K562 (cell line): ENCODE data around the gene HOTAIR. TPM values are rescaled to one million over a fixed set of nuclear protein-coding genes. Genes with fewer than 3 reads are reported as not detected.

ENCODE experiments used
- ELF1 ChIP-seq: fragments of 200-800 bp; sonication (Bioruptor generic); IDR thresholded peaks from 2 replicates; pipeline ENCODE4 v1.6.1; 2016; ENCODE audit warnings: missing genetic modification characterization, missing compliant biosample characterization
- GTF2A2 ChIP-seq: IDR thresholded peaks from 2 replicates; pipeline ENCODE4 v1.6.1; 2016; ENCODE audit warnings: mild to moderate bottlenecking, missing genetic modification characterization, missing compliant biosample characterization
- JUNB ChIP-seq: fragments of 450-650 bp; formaldehyde crosslinking; conservative IDR thresholded peaks from 2 replicates; pipeline ENCODE4 v1.4.0; 2020; ENCODE audit warnings: mild to moderate bottlenecking
- MCM5 ChIP-seq: fragments of 450-650 bp; IDR thresholded peaks from 2 replicates; pipeline ENCODE4 v1.6.1; 2016; ENCODE audit warnings: low read depth
- MCM7 ChIP-seq, 2 experiments: fragments of 450-650 bp; IDR thresholded peaks; 2 replicates each; pipeline ENCODE4 v1.6.1; 2016 to 2018
- NUFIP1 ChIP-seq: fragments of 450-650 bp; IDR thresholded peaks from 2 replicates; pipeline ENCODE4 v1.6.1; 2018; ENCODE audit not compliant: partially characterized antibody
- PTBP1 ChIP-seq: fragments of 200-400 bp; formaldehyde crosslinking; IDR thresholded peaks from 2 replicates; pipeline ENCODE4 v1.6.1; 2017; ENCODE audit warnings: low read depth, low read length
- SMARCC2 ChIP-seq: fragments of 450-650 bp; IDR thresholded peaks from 2 replicates; pipeline ENCODE4 v1.6.1; 2017; ENCODE audit warnings: antibody characterized with exemption, moderate library complexity, mild to moderate bottlenecking, low read depth
- SP1 ChIP-seq: sonication (generic); formaldehyde crosslinking; IDR thresholded peaks from 2 replicates; pipeline ENCODE4 v1.8.1; 2022; ENCODE audit warnings: mild to moderate bottlenecking, missing genetic modification reagents
- ZKSCAN1 ChIP-seq: fragments of 150-350 bp; IDR thresholded peaks from 2 replicates; pipeline ENCODE4 v1.6.1; 2016; ENCODE audit warnings: low read depth, low read length
- ZNF224 ChIP-seq: sonication (generic); formaldehyde crosslinking; IDR thresholded peaks from 2 replicates; pipeline ENCODE4 v1.8.0; 2022; ENCODE audit warnings: mild to moderate bottlenecking, missing genetic modification reagents
- polyA plus RNA-seq, 8 experiments: library from polyadenylated mRNA; depleted of rRNA in 4 of 8; stranded (reverse) in 5 of 8; unstranded in 3 of 8; fragments of >200 nt; fragmentation: Nextera tagmentation in 2 of 8; fragmentation: Illumina TruSeq in 1 of 8; extraction: Ambion mirVana in 2 of 8; extraction: Trizol in 1 of 8; gene quantifications; 2 replicates each; pipeline versions ENCODE4 v1.2.1 to v1.2.3, GENCODE V29; 2011 to 2014; ENCODE audit warnings: inconsistent platforms in 1 of 8, missing spikeins in 1 of 8
- total RNA-seq, 7 experiments: library from RNA; depleted of rRNA in 6 of 7; stranded (reverse); fragments of >200 nt in 6 of 7; fragmentation: Illumina TruSeq in 2 of 7; extraction: Trizol in 2 of 7; gene quantifications; 2 replicates each; pipeline versions ENCODE4 v1.2.1 to v1.2.3, GENCODE V29; 2011 to 2021; ENCODE audit warnings: low replicate concordance in 1 of 7
- TF ChIP-seq, protein P1 (sequence below), 3 experiments: fragments of 200-800 bp in 1 of 3; sonication (Bioruptor generic) in 1 of 3; sonication (generic) in 1 of 3; formaldehyde crosslinking in 1 of 3; IDR thresholded peaks; 2 replicates each; pipeline versions ENCODE4 v1.6.1 to v1.8.0; 2016 to 2022; ENCODE audit warnings: mild to moderate bottlenecking in 2 of 3, missing compliant biosample characterization in 2 of 3, missing genetic modification characterization in 2 of 3, missing genetic modification reagents in 1 of 3

The HOTAIR gene
- total and polyA plus RNA-seq, 9 of the 15 experiments (the other 6 are each of a cell fraction or from before 2014, with no cell fraction given), result 0.04 TPM; not detected in 8

DNA sequence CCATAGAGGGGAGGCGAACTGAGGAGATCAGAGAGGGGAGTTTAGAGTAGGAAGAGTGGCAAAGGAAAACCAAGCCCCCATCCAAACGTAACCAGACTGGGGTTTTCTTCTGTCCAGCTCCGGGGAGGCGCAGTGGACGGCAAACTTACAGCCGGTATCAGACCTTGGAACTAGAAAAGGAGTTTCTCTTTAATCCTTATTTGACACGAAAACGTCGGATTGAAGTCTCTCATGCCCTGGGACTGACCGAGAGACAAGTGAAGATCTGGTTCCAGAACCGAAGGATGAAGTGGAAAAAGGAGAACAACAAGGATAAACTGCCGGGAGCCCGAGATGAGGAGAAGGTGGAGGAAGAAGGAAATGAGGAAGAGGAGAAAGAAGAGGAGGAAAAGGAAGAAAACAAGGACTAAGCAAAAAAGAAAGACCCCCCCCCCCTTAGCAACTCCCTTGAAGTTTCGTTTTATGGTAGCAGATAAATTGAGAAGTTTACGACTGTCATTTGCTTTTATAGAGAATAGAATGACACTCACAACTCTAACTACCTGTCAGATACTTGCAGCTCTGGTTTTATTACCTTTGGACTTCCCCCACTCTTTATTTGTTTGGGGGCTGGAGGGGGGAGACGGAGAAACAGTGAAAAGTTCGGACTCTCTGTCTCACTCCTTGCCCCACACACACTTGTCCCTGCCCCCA is 36.4 kb upstream of the HOTAIR start (continued):
- TF ChIP-seq ELF1 (tag), result peak; percentile 45
- no peak for TF ChIP-seq GTF2A2 (tag)
- no peak for TF ChIP-seq NUFIP1
- no peak for TF ChIP-seq ZNF224 (CRISPR knock-in tag)
- TF ChIP-seq, protein P1, sequence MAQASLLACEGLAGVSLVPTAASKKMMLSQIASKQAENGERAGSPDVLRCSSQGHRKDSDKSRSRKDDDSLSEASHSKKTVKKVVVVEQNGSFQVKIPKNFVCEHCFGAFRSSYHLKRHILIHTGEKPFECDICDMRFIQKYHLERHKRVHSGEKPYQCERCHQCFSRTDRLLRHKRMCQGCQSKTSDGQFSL (CRISPR knock-in tag; IDR thresholded peaks at IDR 0.05), result peak; percentile 1; the same call in 1 of the 2 replicates
- TF ChIP-seq, protein P1 (tag; IDR thresholded peaks at IDR 0.05), result no peak
- TF ChIP-seq MCM5, result no peak
- TF ChIP-seq PTBP1, result no peak
- TF ChIP-seq ZKSCAN1, result no peak
- TF ChIP-seq JUNB (CRISPR knock-in tag), result no peak
- no peak for TF ChIP-seq SMARCC2
- TF ChIP-seq SP1, result no peak
- no peak for TF ChIP-seq MCM7 (IDR thresholded peaks at IDR 0.05)
